H1 (cell line): ENCODE measurements around the gene TBC1D22A. TPM values are rescaled to one million over a fixed set of nuclear protein-coding genes. Genes with fewer than 3 reads are reported as not detected.

Experiments
- CTCF ChIA-PET: fragments of 300-600 bp; sonication (Branson Sonifier 250); formaldehyde crosslinking; loops from one replicate; lab custom pipeline; 2021; ENCODE audit not compliant: partially characterized antibody; lab: Charles Lee
- POLR2A ChIA-PET: fragments of 300-600 bp; sonication (Branson Sonifier 250); formaldehyde crosslinking; loops from one replicate; lab custom pipeline; 2021; ENCODE audit warnings: inconsistent platforms; ENCODE audit not compliant: partially characterized antibody; lab: Charles Lee
- DNase-seq, 2 experiments: peaks; one replicate each; pipeline versions ENCODE4 v3.0.0 to v3.0.0-alpha.2; 2010 to 2022; ENCODE audit warnings: low spot score in 2 of 2, low read depth in 1 of 2, mixed read lengths in 1 of 2
- FAIRE-seq: peaks from 2 replicates; lab custom pipeline; 2011; peaks lifted over from hg19 to GRCh38; lab: Jason Lieb, UNC
- H2AFZ ChIP-seq: 2 replicates; pipeline ENCODE4 v1.8.1; 2012; ENCODE audit warnings: low read length, inconsistent platforms
- H2AK5ac ChIP-seq: 2 replicates; pipeline ENCODE4 v1.6.1; 2013; ENCODE audit warnings: low read depth, low read length
- H2BK120ac ChIP-seq: replicated peaks from 2 replicates; pipeline ENCODE3; 2013; ENCODE audit warnings: low read depth, low read length, inconsistent platforms
- H2BK12ac ChIP-seq: 2 replicates; pipeline ENCODE4 v1.6.1; 2013; ENCODE audit warnings: low read depth, low read length
- H2BK15ac ChIP-seq: 2 replicates; pipeline ENCODE4 v1.6.1; 2013; ENCODE audit warnings: low read length
- H2BK20ac ChIP-seq: 2 replicates; pipeline ENCODE4 v1.6.1; 2013; ENCODE audit warnings: low read length
- H2BK5ac ChIP-seq: 2 replicates; pipeline ENCODE4 v1.6.1; 2013; ENCODE audit warnings: low read depth, low read length
- H3K14ac ChIP-seq: 2 replicates; pipeline ENCODE4 v1.6.1; 2013; ENCODE audit warnings: inconsistent platforms; ENCODE audit not compliant: insufficient read length
- H3K18ac ChIP-seq: 2 replicates; pipeline ENCODE4 v1.6.1; 2013; ENCODE audit warnings: low read length; ENCODE audit errors: extremely low read depth
- H3K23ac ChIP-seq: 2 replicates; pipeline ENCODE4 v1.6.1; 2013; ENCODE audit warnings: inconsistent platforms; ENCODE audit not compliant: insufficient read length
- H3K23me2 ChIP-seq: 2 replicates; pipeline ENCODE4 v1.6.1; 2013; ENCODE audit warnings: low read depth, low read length
- H3K27ac ChIP-seq: 2 replicates; pipeline ENCODE4 v1.6.1; 2011; ENCODE audit warnings: low read depth, low read length, inconsistent platforms
- H3K27me3 ChIP-seq, 4 experiments: replicated peaks in 1 of 4; 1 replicate in 1 of 4; 2 replicates in 3 of 4; pipeline versions ENCODE4 v1.6.1 to v1.8.1; 2011 to 2013; ENCODE audit warnings: low read length in 3 of 4, mild to moderate bottlenecking in 3 of 4, inconsistent platforms in 2 of 4, mixed read lengths in 2 of 4, moderate library complexity in 1 of 4; ENCODE audit not compliant: control insufficient read depth in 3 of 4, insufficient read depth in 3 of 4; ENCODE audit errors: extremely low read depth in 1 of 4
- H3K36me3 ChIP-seq, 4 experiments: 2 replicates each; pipeline versions ENCODE4 v1.6.1 to v1.8.1; 2011 to 2013; ENCODE audit warnings: mild to moderate bottlenecking in 4 of 4, low read length in 3 of 4, moderate library complexity in 2 of 4, control low read depth in 1 of 4, inconsistent platforms in 1 of 4; ENCODE audit not compliant: insufficient read depth in 4 of 4, control insufficient read depth in 2 of 4
- H3K4ac ChIP-seq: replicated peaks from 2 replicates; pipeline ENCODE3; 2013; ENCODE audit warnings: low read length, low read depth, mixed read lengths, inconsistent platforms; ENCODE audit not compliant: insufficient read length
- H3K4me1 ChIP-seq, 4 experiments: replicated peaks in 1 of 4; 1 replicate in 1 of 4; 2 replicates in 3 of 4; pipeline versions ENCODE4 v1.6.1 to v1.8.1; 2011 to 2013; ENCODE audit warnings: low read length in 3 of 4, inconsistent platforms in 2 of 4, mixed read lengths in 1 of 4; ENCODE audit not compliant: insufficient read depth in 4 of 4, control insufficient read depth in 3 of 4
- H3K4me2 ChIP-seq, 2 experiments: 2 replicates each; pipeline versions ENCODE4 v1.6.1 to v1.8.1; 2011 to 2013; ENCODE audit warnings: low read depth in 2 of 2, low read length in 2 of 2, control low read depth in 1 of 2, inconsistent platforms in 1 of 2, mild to moderate bottlenecking in 1 of 2; ENCODE audit not compliant: insufficient read depth in 1 of 2
- H3K4me3 ChIP-seq, 4 experiments: fragments of 200-600, 300-600 bp in 1 of 4; sonication (generic), shearing (Covaris generic), sonication (Bioruptor Twin) in 1 of 4; 2 replicates each; pipeline versions ENCODE4 v1.5.1 to v1.8.1; 2011 to 2016; ENCODE audit warnings: low read length in 4 of 4, low read depth in 3 of 4, control low read depth in 2 of 4, inconsistent platforms in 2 of 4, mild to moderate bottlenecking in 2 of 4, mixed read lengths in 1 of 4, moderate library complexity in 1 of 4; ENCODE audit not compliant: insufficient read depth in 2 of 4; ENCODE audit errors: extremely low read depth in 1 of 4
- H3K56ac ChIP-seq: replicated peaks from 2 replicates; pipeline ENCODE3; 2013; ENCODE audit warnings: low read depth, mild to moderate bottlenecking, mixed read lengths, low read length, inconsistent platforms; ENCODE audit not compliant: insufficient read length
- H3K79me1 ChIP-seq: 2 replicates; pipeline ENCODE4 v1.6.1; 2013; ENCODE audit warnings: low read depth, low read length, control low read depth
- H3K79me2 ChIP-seq, 2 experiments: 2 replicates each; pipeline versions ENCODE4 v1.6.1 to v1.8.1; 2012 to 2013; ENCODE audit warnings: low read length in 2 of 2, mild to moderate bottlenecking in 2 of 2, inconsistent platforms in 1 of 2; ENCODE audit not compliant: insufficient read depth in 2 of 2, control insufficient read depth in 1 of 2
- H3K9ac ChIP-seq, 4 experiments: replicated peaks in 1 of 4; 1 replicate in 1 of 4; 2 replicates in 3 of 4; pipeline versions ENCODE4 v1.6.1 to v1.8.1; 2011 to 2013; ENCODE audit warnings: low read depth in 3 of 4, low read length in 3 of 4, control low read depth in 2 of 4, mild to moderate bottlenecking in 2 of 4, moderate library complexity in 2 of 4, inconsistent platforms in 1 of 4; ENCODE audit errors: extremely low read depth in 1 of 4
- H3K9me3 ChIP-seq, 2 experiments: 2 replicates each; pipeline versions ENCODE4 v1.6.1 to v1.8.1; 2012 to 2013; ENCODE audit warnings: mild to moderate bottlenecking in 2 of 2, moderate library complexity in 2 of 2, control low read depth in 1 of 2, inconsistent platforms in 1 of 2, low read depth in 1 of 2, low read length in 1 of 2, mixed read lengths in 1 of 2; ENCODE audit not compliant: insufficient read depth in 2 of 2
- H4K20me1 ChIP-seq, 2 experiments: replicated peaks in 1 of 2; 2 replicates each; pipeline versions ENCODE3 to v1.8.1; 2011 to 2013; ENCODE audit warnings: inconsistent platforms in 2 of 2, low read length in 2 of 2, mild to moderate bottlenecking in 1 of 2; ENCODE audit not compliant: insufficient read depth in 2 of 2, control insufficient read depth in 1 of 2
- H4K5ac ChIP-seq: 2 replicates; pipeline ENCODE4 v1.6.1; 2013; ENCODE audit warnings: low read length, low read depth, mixed read lengths, inconsistent platforms; ENCODE audit not compliant: insufficient read length
- H4K8ac ChIP-seq: 2 replicates; pipeline ENCODE4 v1.8.0; 2013; ENCODE audit warnings: mild to moderate bottlenecking, moderate library complexity, low read length, inconsistent platforms; ENCODE audit not compliant: insufficient read depth; ENCODE audit errors: extremely low read depth
- H4K91ac ChIP-seq: replicated peaks from 2 replicates; pipeline ENCODE3; 2013; ENCODE audit warnings: low read length, mixed read lengths, inconsistent platforms; ENCODE audit not compliant: insufficient read length
- CHD1 ChIP-seq: IDR thresholded peaks from 2 replicates; pipeline ENCODE4 v1.6.1; 2012; ENCODE audit warnings: low read depth, low read length, improper control_type of control experiment
- GABPA ChIP-seq: IDR thresholded peaks from 2 replicates; pipeline ENCODE4 v1.6.1; 2011; ENCODE audit warnings: mild to moderate bottlenecking, low read length, moderate library complexity, borderline replicate concordance; ENCODE audit not compliant: insufficient read depth
- KDM1A ChIP-seq: fragments of 200-600, 300-600 bp; sonication (generic); IDR thresholded peaks from 2 replicates; pipeline ENCODE4 v1.7.1; 2016; ENCODE audit warnings: mild to moderate bottlenecking, low read length, borderline replicate concordance
- KDM4A ChIP-seq: IDR thresholded peaks from one replicate; pipeline ENCODE4 v1.7.1; 2012; ENCODE audit warnings: low read depth, mild to moderate bottlenecking, moderate library complexity, low read length, inconsistent platforms; ENCODE audit not compliant: severe bottlenecking
- KDM5A ChIP-seq: fragments of 200-600 bp; IDR thresholded peaks from 2 replicates; pipeline ENCODE4 v1.7.1; 2012; ENCODE audit warnings: mild to moderate bottlenecking, low read length, inconsistent platforms, mixed read lengths
- POLR2AphosphoS5 ChIP-seq: IDR thresholded peaks from 2 replicates; pipeline ENCODE4 v1.6.1; 2011; ENCODE audit warnings: low read depth, low read length
- POU5F1 ChIP-seq: IDR thresholded peaks from 2 replicates; pipeline ENCODE4 v1.6.1; 2011; ENCODE audit warnings: low read depth, mild to moderate bottlenecking, low read length, moderate library complexity
- RAD21 ChIP-seq, 2 experiments: IDR thresholded peaks in 1 of 2; conservative IDR thresholded peaks in 1 of 2; 2 replicates each; pipeline ENCODE4 v1.6.1; 2011; ENCODE audit warnings: low read depth in 2 of 2, low read length in 2 of 2, improper control_type of control experiment in 1 of 2, inconsistent platforms in 1 of 2, mild to moderate bottlenecking in 1 of 2, moderate library complexity in 1 of 2
- RBBP5 ChIP-seq: IDR thresholded peaks from 2 replicates; pipeline ENCODE4 v1.7.1; 2012; ENCODE audit warnings: low read depth, mild to moderate bottlenecking, inconsistent platforms, low read length, moderate library complexity, borderline replicate concordance
- SIX5 ChIP-seq: IDR thresholded peaks from 2 replicates; pipeline ENCODE4 v1.6.1; 2011; ENCODE audit warnings: mild to moderate bottlenecking, low read depth, low read length
- SP1 ChIP-seq: IDR thresholded peaks from 2 replicates; pipeline ENCODE4 v1.6.1; 2011; ENCODE audit warnings: low read depth, low read length
- TBP ChIP-seq: IDR thresholded peaks from 2 replicates; pipeline ENCODE4 v1.6.1; 2011; ENCODE audit warnings: low read depth, low read length, improper control_type of control experiment
- TEAD4 ChIP-seq: IDR thresholded peaks from 2 replicates; pipeline ENCODE4 v1.6.1; 2012; ENCODE audit warnings: low read depth, low read length, inconsistent platforms, mixed read lengths
- WGBS, 2 experiments: shearing (Covaris generic) in 1 of 2; methylation state at CpG; one replicate each; pipeline versions ENCODE4 v1.1.6 to v1.1.7; 2013 to 2015; ENCODE audit warnings: low lambda C conversion rate in 2 of 2, mixed read lengths in 2 of 2, inconsistent platforms in 1 of 2, low coverage in 1 of 2, missing lambda C conversion rate in 1 of 2; ENCODE audit not compliant: insufficient replicate concordance in 2 of 2, insufficient coverage in 1 of 2, insufficient read length in 1 of 2; ENCODE audit errors: extremely low coverage in 1 of 2, missing lambda C conversion rate in 1 of 2; 5-methylcytosine and 5-hydroxymethylcytosine counted together
- polyA plus RNA-seq, 7 experiments: library from polyadenylated mRNA; depleted of rRNA in 3 of 7; stranded (reverse) in 5 of 7; unstranded in 2 of 7; fragments of >200 nt in 5 of 7; fragments of 200-250 nt in 2 of 7; gene quantifications; 1 replicate in 5 of 7; 2 replicates in 1 of 7; 4 replicates in 1 of 7; pipeline versions ENCODE4 v1.2.1 to v1.2.3, GENCODE V29; 2011 to 2013; ENCODE audit warnings: missing spikeins in 2 of 7, mixed read lengths in 2 of 7
- total RNA-seq: library from RNA; stranded (reverse); fragmentation: NEBNext Ultra II Directional; extraction: Animal tissue kit (Norgen Biotek cat#: 25700); gene quantifications from 2 replicates; pipeline ENCODE4 v1.2.1, GENCODE V29; 2021

TBC1D22A gene
- total and polyA plus RNA-seq, 2 of the 8 experiments (the other 6 are each of a cell fraction or from before 2014, with no cell fraction given): 11.9 to 18.4 TPM

DNA sequence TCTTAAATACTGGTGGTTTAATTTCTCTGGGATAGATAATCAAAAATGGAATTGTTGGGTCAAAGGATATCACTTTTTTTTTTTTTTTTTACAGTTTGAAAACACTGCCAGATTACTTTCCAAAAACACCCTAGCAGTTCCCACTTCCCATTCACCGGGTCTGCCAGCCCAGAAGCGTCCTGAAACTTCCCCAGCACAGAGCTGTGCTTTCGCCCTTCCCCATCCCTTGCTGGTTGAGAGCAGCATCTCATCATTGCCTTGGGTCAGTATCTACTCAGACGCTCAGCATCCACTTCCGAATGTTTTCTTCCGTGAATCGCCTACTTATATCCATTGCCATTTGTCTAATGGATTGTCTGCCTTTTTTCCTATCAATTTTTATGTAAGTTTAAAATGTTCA lies 29.9 kb upstream of the TBC1D22A start:
- POLR2A ChIA-PET: interaction anchor here (1.2 to 1.5 kb wide), 3 partner anchors 9 to 30 kb away, joined by 3 to 4 read pairs (median 3); partner anchors contain the start of gene TBC1D22A
- Histone ChIP-seq H4K91ac (no peak overlapping the region), H4K5ac (no peak overlapping the region), H3K18ac (no peak overlapping the region), H3K14ac (no peak overlapping the region), H3K36me3 (no peaks in the 10 kb centered on the region), H3K79me2 (peaks cover 0 to 55% of the 10 kb centered on the region in 2 experiments; a peak in 3 of 4 replicates), H2BK20ac (no peak overlapping the region), H3K4me1 (peaks cover 7 to 24% (median 19%) of the 10 kb centered on the region in 4 experiments), H3K23me2 (peaks cover 4% of the 10 kb centered on the region; the same call in 1 of the 2 replicates), H4K8ac (no peak overlapping the region), H3K27me3 (no peaks in the 10 kb centered on the region), H3K4me2 (no peak overlapping the region), H3K9ac (no peak overlapping the region; a peak in 1 of 7 replicates), H3K79me1 (peaks cover 15% of the 10 kb centered on the region), H3K27ac (no peak overlapping the region), H2AFZ (no peak overlapping the region), H3K4ac (no peak overlapping the region), H2BK12ac (no peak overlapping the region), H3K9me3 (no peaks in the 10 kb centered on the region), H2BK120ac (no peak overlapping the region), H3K56ac (no peak overlapping the region), H3K23ac (no peak overlapping the region), H2AK5ac (no peak overlapping the region), H3K4me3 (no peak overlapping the region), H4K20me1 (peaks cover 0 to 41% of the 10 kb centered on the region in 2 experiments), H2BK5ac (no peak overlapping the region), H2BK15ac (no peak overlapping the region)
- FAIRE-seq (no peak), DNase-seq (no peak)
- WGBS, 2 experiments: 86% methylated on average over 7 of the region's 7 CpGs; no CpG with 5 or more reads in 1 of the 2 experiments
- CTCF ChIA-PET: interaction anchor here (1.4 to 1.7 kb wide), 2 partner anchors 26 to 66 kb away, joined by 4 to 5 read pairs; no protein-coding TSS in a partner anchor
- TF ChIP-seq POLR2AphosphoS5: no peak
- TF ChIP-seq CHD1: no peak
- TF ChIP-seq TBP: no peak
- TF ChIP-seq SP1: no peak
- TF ChIP-seq GABPA: no peak
- no peak for TF ChIP-seq TEAD4
- no peak for TF ChIP-seq KDM4A
- TF ChIP-seq KDM1A: no peak
- no peak for TF ChIP-seq SIX5
- TF ChIP-seq RAD21 (IDR thresholded peaks at IDR 0.05 in 1 of 2, conservative IDR thresholded peaks at IDR 0.05 in 1 of 2; ENCODE audit: low read depth in 2 of 2, low read length in 2 of 2): no peak
- TF ChIP-seq KDM5A: no peak
- TF ChIP-seq RBBP5: no peak
- TF ChIP-seq POU5F1: no peak
